Liver (tissue), 9 donors: Measurements from ENCODE around the gene CLCN1. TPM values are rescaled to one million over a fixed set of nuclear protein-coding genes. Genes with fewer than 3 reads are reported as not detected.
"Not testable (repeated sequence)": the region's sequence is repeated elsewhere in the genome, so short reads cannot be mapped to it uniquely, and the experiment has no call there.

Experiments used
- DNase-seq: peaks from one replicate; pipeline ENCODE4 v3.0.0-alpha.2; 2017; ENCODE audit warnings: low spot score
- H3K27ac ChIP-seq, 2 donors: one replicate each; pipeline ENCODE4 v1.7.0; 2013; ENCODE audit warnings: inconsistent platforms in 2 of 2, low read length in 2 of 2, control low read depth in 1 of 2, low read depth in 1 of 2, mild to moderate bottlenecking in 1 of 2
- H3K27me3 ChIP-seq, 4 donors: one replicate each; pipeline versions ENCODE4 v1.6.1 to v1.7.0; 2013; ENCODE audit warnings: low read length in 3 of 4, inconsistent platforms in 1 of 4, mild to moderate bottlenecking in 1 of 4, moderate library complexity in 1 of 4; ENCODE audit not compliant: control insufficient read depth in 4 of 4, insufficient read depth in 4 of 4
- H3K36me3 ChIP-seq, 4 donors: one replicate each; pipeline versions ENCODE4 v1.6.1 to v1.7.0; 2013; ENCODE audit warnings: low read length in 3 of 4, mild to moderate bottlenecking in 3 of 4, low read depth in 1 of 4, moderate library complexity in 1 of 4; ENCODE audit not compliant: control insufficient read depth in 4 of 4, insufficient read depth in 3 of 4
- H3K4me1 ChIP-seq, 4 donors: one replicate each; pipeline versions ENCODE4 v1.6.1 to v1.7.0; 2013; ENCODE audit warnings: low read length in 3 of 4, mild to moderate bottlenecking in 3 of 4, moderate library complexity in 1 of 4; ENCODE audit not compliant: control insufficient read depth in 4 of 4, insufficient read depth in 4 of 4
- H3K4me3 ChIP-seq, 3 donors: one replicate each; pipeline versions ENCODE4 v1.6.1 to v1.7.0; 2013; ENCODE audit warnings: low read length in 3 of 3, control low read depth in 1 of 3, low read depth in 1 of 3, mild to moderate bottlenecking in 1 of 3
- H3K9ac ChIP-seq, 2 donors: one replicate each; pipeline ENCODE4 v1.7.0; 2013; ENCODE audit warnings: low read length in 2 of 2, mild to moderate bottlenecking in 2 of 2, moderate library complexity in 2 of 2, control low read depth in 1 of 2, low read depth in 1 of 2
- H3K9me3 ChIP-seq, 4 donors: one replicate each; pipeline versions ENCODE4 v1.6.1 to v1.7.0; 2013; ENCODE audit warnings: low read length in 3 of 4; ENCODE audit not compliant: control insufficient read depth in 4 of 4
- ATF3 ChIP-seq: IDR thresholded peaks from 2 replicates; pipeline ENCODE4 v1.6.1; 2016; ENCODE audit warnings: antibody characterized with exemption
- CTCF ChIP-seq: fragments of 150-350 bp; IDR thresholded peaks from 2 replicates; pipeline ENCODE4 v1.5.1; 2017; ENCODE audit warnings: improper control_type of control experiment, low read depth, low read length; ENCODE audit not compliant: missing input control
- EGR1 ChIP-seq, 2 donors: IDR thresholded peaks; 2 replicates each; pipeline ENCODE4 v1.6.1; 2016 to 2018; ENCODE audit warnings: antibody characterized with exemption in 2 of 2, low read depth in 2 of 2
- FOXA1 ChIP-seq: IDR thresholded peaks from 2 replicates; pipeline ENCODE4 v1.6.1; 2016; ENCODE audit warnings: antibody characterized with exemption
- FOXA2 ChIP-seq: IDR thresholded peaks from 2 replicates; pipeline ENCODE4 v1.6.1; 2016; ENCODE audit warnings: antibody characterized with exemption
- GABPA ChIP-seq, 2 donors: IDR thresholded peaks in 1 of 2; conservative IDR thresholded peaks in 1 of 2; 2 replicates each; pipeline ENCODE4 v1.6.1; 2016; ENCODE audit warnings: antibody characterized with exemption in 2 of 2, mild to moderate bottlenecking in 1 of 2, moderate library complexity in 1 of 2
- HNF4A ChIP-seq, 2 donors: conservative IDR thresholded peaks; 2 replicates each; pipeline ENCODE4 v1.6.1; 2016; ENCODE audit warnings: antibody characterized with exemption in 2 of 2, mild to moderate bottlenecking in 2 of 2
- HNF4G ChIP-seq: IDR thresholded peaks from 2 replicates; pipeline ENCODE4 v1.6.1; 2016; ENCODE audit warnings: antibody characterized with exemption
- JUND ChIP-seq, 2 donors: IDR thresholded peaks; 2 replicates each; pipeline ENCODE4 v1.6.1; 2016; ENCODE audit warnings: antibody characterized with exemption in 2 of 2
- MAX ChIP-seq: IDR thresholded peaks from 2 replicates; pipeline ENCODE4 v1.6.1; 2016; ENCODE audit warnings: antibody characterized with exemption
- NR2F2 ChIP-seq: IDR thresholded peaks from 2 replicates; pipeline ENCODE4 v1.6.1; 2016; ENCODE audit warnings: antibody characterized with exemption
- RAD21 ChIP-seq, 2 donors: IDR thresholded peaks; 2 replicates each; pipeline ENCODE4 v1.6.1; 2016; ENCODE audit warnings: antibody characterized with exemption in 2 of 2, mild to moderate bottlenecking in 2 of 2
- REST ChIP-seq: IDR thresholded peaks from 2 replicates; pipeline ENCODE4 v1.6.1; 2016; ENCODE audit warnings: antibody characterized with exemption, mild to moderate bottlenecking
- RXRA ChIP-seq, 2 donors: IDR thresholded peaks; 2 replicates each; pipeline ENCODE4 v1.6.1; 2017 to 2018; ENCODE audit warnings: antibody characterized with exemption in 2 of 2, mild to moderate bottlenecking in 1 of 2
- SP1 ChIP-seq: IDR thresholded peaks from 2 replicates; pipeline ENCODE4 v1.6.1; 2018; ENCODE audit warnings: antibody characterized with exemption, mild to moderate bottlenecking
- TAF1 ChIP-seq: conservative IDR thresholded peaks from 2 replicates; pipeline ENCODE4 v1.6.1; 2016; ENCODE audit warnings: antibody characterized with exemption, mild to moderate bottlenecking
- YY1 ChIP-seq: IDR thresholded peaks from 2 replicates; pipeline ENCODE4 v1.6.1; 2016; ENCODE audit warnings: antibody characterized with exemption, mild to moderate bottlenecking
- ZBTB33 ChIP-seq: IDR thresholded peaks from 2 replicates; pipeline ENCODE4 v1.6.1; 2016; ENCODE audit warnings: antibody characterized with exemption
- WGBS: extraction: QIAGEN DNeasy Blood & Tissue Kit; methylation state at CpG from one replicate; pipeline ENCODE4 v1.1.7; 2013; 5-methylcytosine and 5-hydroxymethylcytosine counted together
- polyA plus RNA-seq, 2 donors: library from polyadenylated mRNA; stranded (reverse) in 1 of 2; unstranded in 1 of 2; fragments of 200-250 nt in 1 of 2; fragments of >200 nt in 1 of 2; fragmentation: Nextera tagmentation in 1 of 2; extraction: Ambion mirVana in 1 of 2; gene quantifications; one replicate each; pipeline versions ENCODE4 v1.2.1 to v1.2.3, GENCODE V29; 2013 to 2015
- total RNA-seq, 2 donors: library from RNA; depleted of rRNA; stranded (reverse); fragments of >200 nt; gene quantifications; one replicate each; pipeline ENCODE4 v1.2.3, GENCODE V29; 2014
- donor health status: healthy.
- donor health status: healthy.
- donor health status: healthy.
- donor health status: healthy.
- donor health status: healthy.

Gene CLCN1
- total and polyA plus RNA-seq, 4 donors: 0.01 to 0.08 TPM; not detected in 2

DNA sequence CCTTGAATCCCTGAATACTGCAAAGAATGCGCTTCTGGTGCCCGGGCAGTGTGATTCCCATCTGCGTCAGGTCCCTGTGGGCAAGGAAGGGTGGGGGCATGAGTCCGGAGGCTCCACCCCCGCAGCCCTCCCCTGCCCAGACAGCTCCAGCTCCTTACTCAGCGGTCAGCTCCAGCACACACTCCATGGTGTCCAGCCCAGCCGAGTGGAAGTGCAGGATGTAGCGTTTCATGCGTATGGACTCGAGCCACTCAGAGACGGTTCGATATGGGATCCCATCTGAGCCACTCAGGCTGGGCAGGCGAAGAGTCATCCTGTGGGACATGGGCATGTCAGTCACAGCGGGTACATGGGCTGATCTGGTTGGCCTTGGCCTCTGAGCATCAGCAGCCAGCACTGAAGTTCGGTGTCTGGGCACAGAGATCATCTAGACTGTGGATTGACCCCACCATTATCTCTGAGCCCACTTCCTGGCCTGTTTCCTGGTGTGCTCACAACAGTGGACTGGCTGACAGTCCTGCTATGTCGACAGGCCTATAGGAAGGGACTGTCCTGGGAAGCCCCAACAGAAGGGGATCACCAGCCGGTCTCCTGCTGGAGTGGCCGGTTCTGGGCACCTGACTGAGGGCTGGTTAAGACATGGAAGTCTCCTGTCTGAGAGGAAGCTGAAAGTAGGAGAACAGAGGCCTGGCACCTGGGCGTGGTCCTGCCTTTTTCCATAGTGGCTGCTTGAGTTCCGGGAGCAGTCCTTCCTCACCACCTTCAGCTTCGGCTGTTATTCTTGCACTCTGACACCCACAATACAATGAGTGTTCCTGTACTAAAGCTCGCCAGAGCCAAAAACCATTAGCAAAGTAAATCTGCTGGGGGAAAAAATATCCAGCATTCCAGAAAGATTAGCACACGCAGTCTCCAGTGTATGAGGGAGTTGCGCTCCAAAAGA lies 75.8 kb downstream of the CLCN1 start:
- Histone ChIP-seq H3K9me3 (no peaks in the 10 kb centered on the region), H3K27me3 (no peaks in the 10 kb centered on the region), H3K9ac (no peak overlapping the region), H3K36me3 (peaks cover 12 to 31% (median 18%) of the 10 kb centered on the region in 4 donors), H3K4me1 (peaks cover 39 to 68% (median 63%) of the 10 kb centered on the region in 4 donors), H3K4me3 (no peak overlapping the region), H3K27ac (peak overlapping the region; percentile 2 to 28)
- WGBS: 49% methylated on average over 24 of the region's 24 CpGs
- DNase-seq: no peak
- TF ChIP-seq EGR1 (IDR thresholded peaks at IDR 0.05; ENCODE audit: low read depth in 2 of 2) (no peak), REST (peak; percentile 10), FOXA2 (no peak), MAX (peak; percentile 4), JUND (IDR thresholded peaks at IDR 0.05) (no peak), ZBTB33 (no peak), NR2F2 (peak; percentile 72), HNF4A (conservative IDR thresholded peaks at IDR 0.05) (peak; percentile 19 to 69), FOXA1 (no peak), GABPA (IDR thresholded peaks at IDR 0.05 in 1 of 2, conservative IDR thresholded peaks at IDR 0.05 in 1 of 2) (no peak), RAD21 (IDR thresholded peaks at IDR 0.05) (no peak), TAF1 (no peak), ATF3 (no peak), SP1 (peak; percentile 4), HNF4G (no peak), RXRA (IDR thresholded peaks at IDR 0.05) (peak; percentile 7 to 78), CTCF (no peak), YY1 (no peak)

- WGBS: 96% methylated on average over 8 of the region's 8 CpGs
- peak overlapping the region in 1 of 2 donors; percentile 28 for H3K27ac ChIP-seq
These were observed 76.5 kb downstream of the CLCN1 start for GRCh38 chr7:143392427-143392826.

More at GRCh38 chr7:143392427-143392826, 76.5 kb downstream of the CLCN1 start:
- H3K9me3 ChIP-seq, H3K9ac ChIP-seq, H3K4me3 ChIP-seq, DNase-seq, H3K27me3 ChIP-seq: not testable (repeated sequence)
- H3K4me1 ChIP-seq: peaks cover 44 to 70% (median 68%) of the 10 kb centered on the region in 4 donors
- H3K36me3 ChIP-seq: peaks cover 12 to 31% (median 18%) of the 10 kb centered on the region in 4 donors
